Non-pigmented ciliary epithelial cell (primary cell): ENCODE data around the gene RAPGEF1.

Experiments
- DNase-seq: peaks from one replicate; pipeline ENCODE4 v3.0.0-alpha.2; 2010; ENCODE audit warnings: low read depth

Gene RAPGEF1

DNA sequence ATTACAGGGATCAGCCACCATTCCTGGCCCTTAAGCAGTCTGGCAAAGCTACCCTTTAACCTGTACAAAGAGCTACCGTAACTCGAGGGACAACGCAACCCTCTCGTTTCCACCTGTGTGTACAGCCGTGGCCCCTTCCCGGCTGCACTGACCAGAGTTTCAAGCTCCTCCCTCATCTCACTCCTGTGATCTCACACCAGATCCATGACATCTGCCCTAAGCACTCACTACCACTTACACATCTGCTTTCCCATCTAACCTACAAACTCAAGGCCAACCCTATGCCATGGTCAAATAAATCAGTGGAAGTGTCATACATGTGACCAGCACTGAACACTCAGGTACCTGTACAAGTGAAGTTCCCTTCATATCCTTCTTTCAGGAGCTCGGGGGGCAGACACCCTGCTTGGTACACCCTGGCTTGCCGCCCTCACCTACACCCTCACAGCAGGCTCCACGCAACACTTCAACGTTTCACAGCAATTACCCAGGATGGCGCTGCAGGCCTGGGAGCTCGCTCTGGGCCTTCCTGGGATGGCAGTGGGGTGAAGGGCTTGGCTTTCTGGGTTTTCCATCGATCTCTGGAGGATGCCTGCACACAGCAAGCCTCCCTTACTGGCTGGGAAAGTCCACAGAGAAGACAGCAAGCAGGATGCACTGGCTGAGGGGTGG is 132.8 kb downstream of the RAPGEF1 start:
- no peak for DNase-seq

- no peak for DNase-seq
These were observed 133.9 kb downstream of the RAPGEF1 start for GRCh38 chr9:131605770-131606590.

DNA sequence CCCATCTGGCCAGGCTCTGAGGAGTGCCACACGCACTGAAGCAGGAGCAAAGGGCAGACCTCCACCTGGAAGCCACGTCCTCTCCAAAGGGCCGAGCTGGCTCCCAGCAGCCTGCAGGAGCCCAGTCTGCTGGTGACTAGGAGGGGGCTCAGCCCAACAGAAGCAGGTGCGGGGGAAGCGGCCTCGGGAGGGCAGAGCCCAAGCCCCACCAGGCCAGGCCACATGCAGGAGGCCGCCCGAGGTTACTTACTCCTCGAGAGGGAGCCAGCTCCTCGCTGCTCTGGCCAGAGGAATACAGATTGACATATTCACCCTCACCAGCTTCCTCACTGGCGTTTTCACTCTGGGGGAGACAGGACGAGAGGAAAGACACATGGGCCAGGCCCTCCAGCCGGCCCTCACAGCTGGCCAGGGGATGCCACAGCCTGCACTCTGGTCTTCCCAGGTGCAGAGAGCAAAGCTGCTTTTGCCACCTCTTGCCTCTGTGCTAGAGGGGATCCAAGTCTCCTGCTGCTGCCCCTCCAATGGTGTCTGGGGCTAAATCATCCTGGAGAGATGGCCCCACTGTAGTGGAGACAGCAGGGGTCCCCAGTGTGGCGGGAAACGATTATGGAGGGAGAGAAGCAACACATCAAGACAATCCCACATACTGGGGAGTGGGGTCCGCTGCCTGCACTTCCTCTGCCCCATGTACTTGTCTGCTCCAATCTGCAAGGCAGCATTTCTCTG is 136.0 kb downstream of the RAPGEF1 start:
- DNase-seq = no peak

- no peak for DNase-seq
These were observed 136.7 kb downstream of the RAPGEF1 start for GRCh38 chr9:131603199-131603598.

- no peak for DNase-seq
These were observed 138.1 kb downstream of the RAPGEF1 start for GRCh38 chr9:131601683-131602181.

DNA sequence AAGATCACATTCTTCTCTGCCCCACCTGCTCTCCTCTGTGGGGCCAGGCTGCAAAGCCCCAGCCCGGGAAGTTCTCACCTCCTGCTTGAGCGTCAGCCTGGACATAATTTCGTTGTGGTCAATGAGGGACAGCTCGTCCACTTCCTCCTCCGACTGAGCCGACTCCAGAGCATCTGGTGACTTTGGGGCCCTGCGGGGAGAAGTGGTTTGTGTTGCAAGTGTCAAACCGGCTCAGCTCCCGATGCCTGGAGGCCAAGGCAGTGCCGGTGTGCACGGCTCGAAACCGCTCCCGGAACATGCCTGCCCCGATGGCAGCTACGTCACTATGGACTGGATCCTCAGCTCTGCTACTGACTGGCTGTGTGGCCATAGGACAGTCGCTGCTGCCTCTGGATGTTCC is 141.8 kb downstream of the RAPGEF1 start:
- DNase-seq = no peak

DNA sequence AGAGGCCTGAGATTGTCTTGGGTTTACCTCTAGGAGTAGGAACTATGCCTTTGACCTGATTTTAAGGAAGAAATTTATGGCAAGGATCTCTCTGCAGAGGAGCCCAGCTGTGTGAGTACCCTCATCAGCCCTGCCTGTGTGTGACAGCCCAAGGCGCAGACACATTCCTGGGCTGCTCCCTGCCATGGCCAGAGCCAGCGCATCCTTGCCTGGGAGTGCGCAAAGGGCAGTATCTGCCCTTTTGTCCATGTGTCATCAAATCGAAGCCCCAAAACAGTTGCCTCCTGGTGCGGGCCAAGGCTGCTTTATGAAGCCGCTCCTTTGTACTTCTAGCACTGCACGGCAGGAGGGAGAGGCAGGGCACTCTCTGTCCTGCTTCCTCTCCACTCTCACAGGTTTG is 142.6 kb downstream of the RAPGEF1 start:
- DNase-seq = no peak

GRCh38 chr9:131596430-131596743 is 143.5 kb downstream of the RAPGEF1 start:
- no peak for DNase-seq

DNA sequence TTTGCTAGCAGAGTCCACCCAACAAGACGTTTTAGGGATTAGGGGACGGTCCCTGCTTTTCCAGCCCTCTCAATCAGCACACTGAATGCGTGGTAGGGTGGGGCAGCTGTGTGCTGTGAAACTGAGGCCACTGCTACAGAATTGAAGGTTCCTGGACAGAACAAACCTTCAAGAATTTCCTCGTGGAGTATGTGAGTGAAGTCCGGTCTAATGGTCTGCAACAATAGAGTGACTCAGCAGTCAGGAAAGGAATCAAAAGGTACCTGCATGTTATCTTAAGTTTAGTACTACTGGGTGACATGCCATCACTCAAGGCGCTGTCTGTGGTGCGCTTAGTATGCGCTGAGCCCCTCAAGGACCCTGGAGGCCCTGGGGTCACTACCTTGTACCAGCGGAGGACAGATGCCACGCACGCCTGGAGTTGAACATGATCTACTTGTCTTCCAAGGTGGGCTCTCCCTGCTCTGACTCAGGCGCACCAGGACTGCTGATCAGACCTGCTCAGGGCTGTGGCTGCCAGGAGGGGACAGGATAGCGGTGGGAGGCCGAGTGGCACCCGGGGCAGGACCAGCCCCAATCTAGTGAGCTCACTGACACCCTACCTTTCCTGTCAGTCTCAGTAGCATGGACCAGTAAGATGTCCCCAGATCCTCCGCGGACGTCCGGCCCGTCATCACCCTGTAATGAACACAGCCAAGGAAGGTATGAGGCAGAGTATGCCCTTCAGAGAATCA is 144.0 kb downstream of the RAPGEF1 start:
- no peak for DNase-seq

DNA sequence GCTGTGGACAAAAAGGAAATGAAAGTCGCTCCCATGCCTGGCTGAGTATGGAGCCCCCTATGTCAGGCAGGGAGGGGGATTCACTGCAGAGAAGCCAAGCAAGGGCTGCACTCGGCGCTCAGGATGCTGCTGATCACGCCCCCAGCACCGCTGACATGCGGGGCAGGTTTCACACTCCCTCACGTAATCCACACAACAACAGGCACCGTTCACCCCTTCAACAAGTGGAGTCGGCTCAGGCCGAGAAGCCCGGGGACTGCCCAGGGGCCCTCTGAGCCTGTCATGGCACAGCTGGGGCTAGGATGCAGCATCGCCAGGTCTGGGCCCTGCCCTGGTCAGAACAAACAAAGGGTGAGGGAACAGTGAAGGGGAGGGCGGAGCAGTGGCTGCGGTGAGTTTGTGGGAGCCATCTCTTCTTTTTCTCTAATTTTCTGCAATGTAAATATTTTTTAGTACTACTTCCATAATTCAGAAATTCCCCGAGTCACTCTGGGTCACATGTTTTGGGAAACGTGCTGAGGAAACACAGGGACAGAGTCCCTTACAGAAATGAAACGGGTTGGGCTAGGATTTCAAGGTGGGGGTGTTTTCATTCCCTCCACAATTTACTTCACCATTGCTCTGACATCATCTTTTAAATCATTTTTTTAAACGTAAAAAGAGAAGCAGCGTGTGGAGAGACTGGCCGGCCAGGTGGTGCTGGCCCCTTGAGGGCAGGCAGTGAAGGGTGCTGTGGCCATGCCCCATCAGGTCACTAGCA is 144.8 kb downstream of the RAPGEF1 start:
- no peak for DNase-seq

DNA sequence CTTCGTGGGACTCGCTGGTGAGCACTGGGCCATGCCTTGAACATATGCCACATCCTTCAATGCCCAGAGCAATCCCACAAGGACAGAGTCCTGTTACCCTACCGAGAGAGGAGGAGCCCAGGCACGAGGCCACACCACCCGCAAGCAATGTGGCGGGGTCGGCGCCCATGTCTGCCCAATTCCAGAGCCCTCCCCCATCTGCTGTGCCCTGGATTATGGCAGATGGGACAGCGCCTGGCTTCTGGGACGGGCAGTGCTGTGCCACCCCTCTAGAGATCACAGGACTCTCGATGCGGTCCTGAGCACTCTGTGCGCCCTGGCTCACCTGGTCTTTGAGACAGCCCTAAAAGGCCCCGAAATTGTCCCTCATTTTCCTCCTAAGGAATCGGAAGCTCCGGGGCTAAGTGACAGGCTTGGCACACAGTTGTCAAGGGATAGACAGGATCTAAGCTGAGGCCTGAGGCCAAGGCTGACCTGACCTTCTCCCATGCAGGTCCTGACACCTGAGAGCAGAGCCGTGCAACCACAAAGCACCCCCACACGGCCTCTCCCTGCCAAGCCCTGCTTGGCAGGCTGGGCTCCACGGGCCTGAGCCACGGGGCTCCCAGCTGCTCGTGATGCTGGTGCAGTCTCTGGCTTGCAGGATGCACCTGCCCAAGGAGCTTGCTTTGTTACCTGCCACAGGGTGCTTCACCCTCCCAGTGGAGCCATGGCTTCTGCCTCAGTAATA is 145.8 kb downstream of the RAPGEF1 start:
- DNase-seq = no peak

DNA sequence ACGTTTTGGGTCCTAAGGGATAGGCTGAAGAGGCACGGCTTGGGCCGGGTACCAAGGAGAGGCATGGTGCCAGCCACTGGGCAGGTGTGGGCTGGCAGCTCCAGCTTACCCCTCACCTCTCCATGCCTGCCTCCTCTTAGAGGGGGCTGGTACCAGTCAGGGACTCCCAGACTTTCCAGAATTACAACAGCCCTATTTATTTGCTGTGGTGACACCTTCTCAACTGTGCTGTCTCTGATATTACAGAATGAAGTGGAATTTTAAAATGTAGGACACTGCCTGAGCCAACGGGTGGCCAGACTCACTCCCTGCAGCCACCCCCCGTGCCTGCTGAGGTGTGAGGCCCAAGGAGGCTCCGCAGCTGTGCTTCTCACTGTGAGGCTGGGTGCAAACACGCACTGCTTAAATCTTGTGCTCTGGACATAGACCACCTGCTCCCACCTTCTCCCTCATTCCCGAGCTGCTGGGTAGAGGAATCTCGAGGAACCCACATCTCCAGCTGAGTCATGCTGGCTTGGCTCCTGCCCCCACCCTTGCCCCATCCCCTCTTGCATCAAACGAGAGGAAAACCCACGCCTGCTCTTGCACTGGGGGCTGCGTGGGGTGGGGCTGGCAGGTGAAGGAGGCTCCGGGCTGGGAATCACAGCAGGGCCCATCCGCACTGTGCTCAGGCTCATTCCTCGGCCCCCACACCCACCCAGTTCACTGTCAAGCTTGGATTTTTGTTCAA is 146.6 kb downstream of the RAPGEF1 start:
- no peak for DNase-seq

DNA sequence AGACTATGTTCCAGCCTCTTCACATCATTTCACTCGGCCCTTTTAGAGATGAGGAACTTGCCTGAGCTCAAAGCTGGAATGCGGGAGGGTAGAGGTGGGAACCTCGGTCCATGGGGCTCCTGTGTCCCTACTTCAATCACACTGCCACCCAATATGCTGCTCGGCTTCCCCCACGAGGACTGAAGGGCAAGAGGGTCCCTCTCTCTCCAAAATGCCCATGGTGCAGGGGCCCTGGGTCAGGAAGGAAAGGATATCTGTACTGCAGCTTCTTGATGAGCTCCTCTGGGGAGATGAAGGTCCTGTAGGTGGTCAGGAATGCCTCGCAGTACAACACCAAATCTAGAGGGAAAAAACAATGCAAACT is 148.0 kb downstream of the RAPGEF1 start:
- no peak for DNase-seq

GRCh38 chr9:131590907-131591844 is 148.7 kb downstream of the RAPGEF1 start:
- no peak for DNase-seq

GRCh38 chr9:131590449-131590848 is 149.4 kb downstream of the RAPGEF1 start:
- DNase-seq = no peak

GRCh38 chr9:131589993-131590392 is 149.9 kb downstream of the RAPGEF1 start:
- no peak for DNase-seq

- no peak for DNase-seq
These were observed 150.7 kb downstream of the RAPGEF1 start for GRCh38 chr9:131589124-131589711.

DNA sequence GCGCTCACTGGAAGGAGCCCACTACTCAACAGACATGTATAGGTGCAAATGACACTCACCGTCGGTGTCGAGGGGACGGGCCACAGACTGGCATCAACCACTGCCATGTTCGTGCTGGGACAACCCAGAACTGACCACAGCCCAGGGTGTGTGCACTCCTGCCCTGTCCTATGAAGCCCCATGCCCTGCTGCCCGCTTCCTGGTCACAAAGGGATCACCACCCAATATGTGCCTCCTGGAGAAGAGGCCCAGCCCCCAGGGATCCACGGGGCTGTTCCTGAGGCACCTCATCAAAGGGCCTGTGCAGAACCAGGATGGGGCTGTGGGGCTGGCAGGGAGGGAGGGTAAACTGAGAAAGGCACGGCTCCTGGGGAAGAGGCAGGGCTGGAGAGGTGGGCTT is 151.5 kb downstream of the RAPGEF1 start:
- no peak for DNase-seq

DNA sequence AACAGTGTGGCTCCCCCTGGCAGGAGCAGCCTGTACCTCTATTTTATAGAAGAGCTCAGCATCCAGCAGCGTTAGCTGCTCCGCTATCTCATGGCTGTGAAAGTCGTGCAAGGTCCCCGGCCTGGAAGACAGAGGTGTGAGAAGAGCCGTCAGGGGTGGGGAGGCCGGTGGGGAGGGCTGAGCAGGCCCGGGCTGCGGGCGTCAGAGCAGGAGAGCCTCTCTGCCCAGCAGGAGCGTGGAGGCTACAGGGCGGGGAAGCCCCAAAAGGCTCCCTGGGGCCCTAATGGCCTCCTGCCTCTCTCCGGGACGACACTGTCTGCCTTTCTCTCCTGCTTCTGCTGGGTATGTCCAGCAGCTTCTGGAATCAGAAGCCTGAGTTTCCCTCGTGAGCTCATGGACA is 152.0 kb downstream of the RAPGEF1 start:
- DNase-seq = no peak
